ENCODE measurements around the gene MCF2L2.

Gene MCF2L2

DNA sequence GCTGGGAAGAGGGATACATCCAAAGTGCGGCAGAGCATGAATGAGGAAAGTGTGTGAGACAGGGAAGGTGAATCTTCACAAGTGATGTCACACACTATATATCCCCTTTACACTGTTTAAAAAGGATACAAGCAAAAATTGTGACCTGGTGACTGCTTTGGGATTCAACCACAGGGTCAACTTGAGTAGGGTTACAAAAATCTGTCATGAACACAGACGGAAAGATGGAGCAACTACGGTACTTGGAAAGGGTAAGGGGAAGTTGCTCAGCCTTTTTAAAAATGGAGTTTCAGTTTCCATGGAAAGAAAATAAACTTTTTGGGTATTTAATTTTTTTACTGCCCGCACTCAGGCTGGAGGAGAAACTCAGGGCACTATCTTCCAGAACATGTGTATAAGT, 115.1 kb downstream of the MCF2L2 start:
- Mint-ChIP-seq H3K27ac (no peak overlapping the region), H3K4me3 (no peak overlapping the region), H3K27me3 (no peaks in the 10 kb centered on the region), H3K9me3 (no peaks in the 10 kb centered on the region), H3K4me1 (peaks cover 11% of the 10 kb centered on the region), H3K36me3 (no peaks in the 10 kb centered on the region)

DNA sequence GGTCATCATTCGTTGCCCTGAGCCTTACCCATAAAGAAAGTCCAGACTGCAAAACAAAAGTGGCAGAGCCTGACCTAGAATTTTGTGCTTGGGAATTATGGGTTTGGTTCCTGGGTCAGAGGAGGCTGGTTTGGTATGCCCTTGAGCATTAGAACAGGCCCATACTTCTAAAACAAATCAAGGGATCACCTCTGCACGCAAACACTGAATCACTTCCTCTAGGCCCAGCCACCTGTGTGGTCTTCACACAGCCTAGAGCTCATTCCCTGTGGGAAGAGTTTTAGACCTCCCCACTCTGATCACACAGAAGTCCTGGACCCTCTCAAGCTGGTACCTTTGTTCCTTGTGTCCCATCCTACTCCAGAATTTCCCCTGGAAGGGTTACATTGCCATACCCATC, 116.0 kb downstream of the MCF2L2 start:
- Mint-ChIP-seq H3K9me3 (no peaks in the 10 kb centered on the region), H3K4me1 (peaks cover 15% of the 10 kb centered on the region), H3K27ac (no peak overlapping the region), H3K27me3 (no peaks in the 10 kb centered on the region), H3K4me3 (no peak overlapping the region), H3K36me3 (no peaks in the 10 kb centered on the region)

DNA sequence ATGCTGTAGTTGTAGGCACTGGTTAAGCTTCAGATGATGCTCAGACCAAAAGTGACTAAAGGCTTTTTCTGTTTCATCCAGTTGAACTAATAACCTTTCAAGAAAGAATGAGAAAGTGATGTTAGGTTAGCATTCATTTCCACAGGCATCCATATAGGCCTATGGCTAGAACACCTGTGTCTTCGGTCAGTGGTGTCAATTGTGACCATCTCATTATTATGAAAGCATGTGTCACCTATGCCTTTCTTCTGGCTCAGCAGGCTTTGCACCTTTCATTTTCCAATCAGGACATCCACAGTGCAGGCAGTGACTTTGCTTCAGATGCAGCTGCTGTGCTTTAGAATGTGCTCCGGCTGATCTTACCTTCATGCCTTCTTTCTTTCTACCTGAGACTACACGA, 117.5 kb downstream of the MCF2L2 start:
- H3K36me3 Mint-ChIP-seq = no peaks in the 10 kb centered on the region
- H3K9me3 Mint-ChIP-seq = no peaks in the 10 kb centered on the region
- no peak overlapping the region for H3K27ac Mint-ChIP-seq
- H3K4me1 Mint-ChIP-seq = peaks cover 28% of the 10 kb centered on the region
- H3K27me3 Mint-ChIP-seq = no peaks in the 10 kb centered on the region
- no peak overlapping the region for H3K4me3 Mint-ChIP-seq

DNA sequence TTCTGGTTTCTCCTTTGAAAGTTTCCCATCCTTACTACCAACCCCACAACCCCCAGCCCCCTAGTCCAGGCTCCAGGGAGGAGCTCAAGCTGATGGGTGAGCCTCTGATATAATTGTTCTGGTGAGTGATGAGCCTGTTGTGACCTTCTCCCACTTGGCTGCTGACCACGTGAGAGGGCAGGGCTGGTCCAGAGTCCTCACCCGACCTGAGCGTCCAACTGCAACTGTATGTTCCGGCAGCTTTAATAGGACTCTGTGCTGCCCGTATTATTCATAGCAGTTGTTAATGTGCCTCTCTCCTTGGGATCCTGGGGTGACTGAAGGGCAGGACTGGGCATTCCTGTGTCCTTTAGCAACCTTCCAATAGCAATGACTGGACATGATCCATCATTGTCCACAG, 119.1 kb downstream of the MCF2L2 start:
- H3K4me1 Mint-ChIP-seq = peaks cover 27% of the 10 kb centered on the region
- H3K36me3 Mint-ChIP-seq = no peaks in the 10 kb centered on the region
- no peak overlapping the region for H3K4me3 Mint-ChIP-seq
- no peak overlapping the region for H3K27ac Mint-ChIP-seq
- no peaks in the 10 kb centered on the region for H3K9me3 Mint-ChIP-seq
- no peaks in the 10 kb centered on the region for H3K27me3 Mint-ChIP-seq

DNA sequence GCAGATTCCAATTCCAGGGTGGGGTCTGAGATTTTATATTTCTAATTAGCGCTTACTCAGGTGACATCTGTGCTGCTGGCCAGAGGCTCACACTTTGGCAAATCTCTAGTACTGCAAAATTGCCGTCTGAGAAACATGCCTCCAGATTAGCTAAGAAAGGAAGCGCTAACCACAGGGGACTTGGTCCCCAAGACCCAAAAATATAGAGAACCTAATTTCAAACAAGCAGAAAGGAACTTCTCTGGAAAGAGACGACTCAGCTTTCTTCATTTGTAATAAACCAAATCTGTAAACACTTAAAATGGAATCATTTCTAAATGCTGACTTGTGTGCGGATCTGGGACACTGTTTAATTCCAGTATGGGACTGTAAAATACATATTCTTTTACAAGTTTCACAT, 119.7 kb downstream of the MCF2L2 start:
- Mint-ChIP-seq H3K27me3 (no peaks in the 10 kb centered on the region), H3K9me3 (no peaks in the 10 kb centered on the region), H3K36me3 (no peaks in the 10 kb centered on the region), H3K4me1 (peaks cover 22% of the 10 kb centered on the region), H3K27ac (no peak overlapping the region), H3K4me3 (no peak overlapping the region)

DNA sequence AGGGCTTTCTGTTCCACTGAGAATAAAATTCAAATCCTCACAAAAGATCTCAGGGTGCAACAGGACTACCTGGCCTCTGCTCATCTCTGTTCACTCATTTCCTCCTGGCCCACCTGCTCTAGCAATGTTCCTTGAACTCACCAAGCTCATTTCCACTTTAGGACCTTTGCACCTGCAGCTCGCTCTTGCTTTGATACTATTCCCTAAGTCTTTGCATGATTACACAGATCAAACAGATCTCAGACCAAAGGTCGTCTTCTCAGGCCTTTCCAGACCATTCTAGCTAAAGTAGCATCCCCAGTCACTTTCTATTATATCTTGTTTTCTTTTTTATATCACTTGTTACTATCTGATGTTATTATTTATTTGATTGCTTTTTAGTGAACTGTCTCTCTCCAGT, 120.7 kb downstream of the MCF2L2 start:
- Mint-ChIP-seq H3K9me3 (no peaks in the 10 kb centered on the region), H3K4me1 (peaks cover 22% of the 10 kb centered on the region), H3K27ac (no peak overlapping the region), H3K4me3 (no peak overlapping the region), H3K27me3 (no peaks in the 10 kb centered on the region), H3K36me3 (no peaks in the 10 kb centered on the region)

DNA sequence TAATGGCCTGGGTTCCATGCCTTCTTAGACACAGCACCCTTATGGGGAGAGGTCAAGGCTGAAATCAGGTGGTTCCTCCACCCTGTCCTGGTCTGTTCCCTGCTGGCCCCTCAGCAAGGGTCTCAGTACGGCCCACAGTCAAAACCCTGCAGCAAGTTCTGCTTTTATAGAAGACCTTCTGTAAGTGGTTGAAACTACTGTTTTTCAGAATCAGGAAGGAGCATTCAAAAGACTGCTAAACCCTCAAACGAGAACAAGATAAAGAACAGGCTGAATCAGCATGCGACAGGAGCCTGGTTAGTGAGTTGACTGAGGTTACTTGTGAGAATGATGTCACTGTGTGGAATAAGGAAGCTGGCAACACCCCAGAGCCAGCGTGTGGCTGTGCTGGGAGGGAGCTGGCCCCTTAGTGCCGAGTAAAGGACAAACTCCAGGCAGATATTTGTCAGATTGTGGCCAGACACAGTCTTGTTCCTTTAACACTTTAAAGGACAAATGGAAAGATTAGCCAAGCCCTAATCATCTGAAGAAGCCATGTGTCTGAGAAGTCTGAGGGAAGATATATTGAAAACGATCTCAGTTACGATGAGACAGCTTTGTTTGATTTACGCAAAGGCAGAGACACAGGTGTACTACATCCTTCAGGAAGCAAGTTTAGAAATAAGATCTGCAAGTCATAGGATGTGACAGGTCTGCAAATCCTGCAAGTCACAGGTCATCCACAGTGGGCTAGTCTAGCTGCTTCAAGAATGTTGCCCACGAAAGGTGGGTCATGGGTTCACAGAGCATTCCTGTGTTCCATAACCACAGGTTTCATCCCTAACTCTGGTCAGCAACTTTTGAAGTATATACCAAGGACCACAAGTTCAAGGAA, 121.4 kb downstream of the MCF2L2 start:
- no peaks in the 10 kb centered on the region for H3K9me3 Mint-ChIP-seq
- peak overlapping the region; percentile 43 for H3K27ac Mint-ChIP-seq
- no peaks in the 10 kb centered on the region for H3K36me3 Mint-ChIP-seq
- H3K4me3 Mint-ChIP-seq = peak overlapping the region; percentile 27
- H3K4me1 Mint-ChIP-seq = peaks cover 22% of the 10 kb centered on the region
- no peaks in the 10 kb centered on the region for H3K27me3 Mint-ChIP-seq

DNA sequence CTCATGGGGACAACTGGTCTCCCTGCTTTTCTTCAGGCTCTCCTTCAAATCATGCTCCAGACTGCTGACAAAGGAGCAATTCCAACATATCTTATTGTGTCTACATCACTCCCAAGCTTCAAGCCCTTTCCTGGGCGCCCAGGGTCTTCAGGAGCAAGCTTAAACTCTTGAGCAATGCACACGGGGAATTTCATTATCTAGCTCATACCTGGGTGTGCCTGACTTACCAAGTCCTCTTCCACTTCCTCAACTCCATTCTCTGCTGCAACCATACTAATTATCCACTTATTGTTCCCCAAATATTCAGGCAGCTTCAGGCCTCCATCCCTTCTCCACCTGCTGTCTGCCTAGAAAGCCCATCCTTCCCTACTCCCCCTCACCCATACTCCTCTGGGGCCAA, 124.7 kb downstream of the MCF2L2 start:
- Mint-ChIP-seq H3K4me3 (no peak overlapping the region), H3K27ac (peak overlapping the region; percentile 31), H3K4me1 (peaks cover 22% of the 10 kb centered on the region), H3K36me3 (no peaks in the 10 kb centered on the region), H3K9me3 (no peaks in the 10 kb centered on the region), H3K27me3 (no peaks in the 10 kb centered on the region)

DNA sequence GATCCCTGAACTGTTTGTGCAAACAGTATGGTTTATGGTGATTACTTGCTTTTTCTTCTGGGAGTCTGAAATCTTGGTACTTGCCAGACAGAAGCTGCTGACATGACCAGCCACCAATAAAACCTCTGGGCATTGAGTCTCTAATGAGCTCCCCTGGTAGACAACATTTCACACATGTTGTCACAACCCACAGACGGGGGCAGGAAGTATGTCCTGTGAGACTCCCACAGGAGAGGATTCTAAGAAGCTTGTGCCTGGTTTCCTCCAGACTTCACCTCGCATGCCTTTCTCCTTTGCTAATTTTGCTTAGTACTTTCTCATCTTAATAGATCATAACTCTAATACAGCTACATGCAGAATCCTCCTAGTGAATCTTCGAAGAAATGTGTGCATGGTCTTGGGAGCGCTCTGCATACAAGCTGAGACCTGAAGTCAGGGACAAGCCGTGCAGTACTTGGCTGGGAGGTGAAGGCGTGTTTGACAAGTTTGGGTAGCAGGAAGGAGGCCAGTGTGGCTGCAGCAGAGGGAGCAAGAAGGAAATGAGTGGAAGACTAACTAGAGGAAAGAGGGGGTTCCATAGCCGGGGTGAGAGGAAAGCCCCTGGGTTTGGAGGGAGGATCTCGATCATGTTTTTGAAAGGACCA, 126.4 kb downstream of the MCF2L2 start:
- H3K27me3 Mint-ChIP-seq = no peaks in the 10 kb centered on the region
- no peak overlapping the region for H3K27ac Mint-ChIP-seq
- no peak overlapping the region for H3K4me3 Mint-ChIP-seq
- no peaks in the 10 kb centered on the region for H3K36me3 Mint-ChIP-seq
- H3K9me3 Mint-ChIP-seq = no peaks in the 10 kb centered on the region
- peaks cover 10% of the 10 kb centered on the region for H3K4me1 Mint-ChIP-seq

DNA sequence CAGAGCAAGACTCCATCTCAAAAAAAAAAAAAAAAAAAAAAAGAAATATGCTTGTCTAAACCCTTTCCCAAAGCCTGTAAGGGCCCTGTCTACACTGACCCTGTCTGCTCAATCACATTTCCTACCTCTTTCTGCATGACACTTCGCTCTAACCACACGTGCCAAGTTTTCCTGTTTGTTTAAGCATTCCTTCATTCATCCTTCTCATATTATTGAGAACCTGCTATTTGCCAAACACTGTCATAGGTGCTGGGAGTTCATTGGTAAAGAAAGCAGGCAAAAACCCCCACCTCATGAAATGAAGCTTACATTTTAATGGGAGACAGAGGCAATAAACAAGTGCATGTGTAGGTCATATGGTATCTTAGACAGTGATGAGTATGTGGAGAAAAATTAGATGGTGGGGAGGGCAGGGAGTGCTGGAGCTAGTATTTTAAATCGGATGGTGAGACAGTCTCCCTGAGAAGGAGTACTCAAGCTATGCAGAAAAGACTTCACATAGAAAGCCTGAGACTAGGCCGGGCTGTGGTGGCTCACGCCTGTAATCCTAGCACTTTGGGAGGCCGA, 127.3 kb downstream of the MCF2L2 start:
- no peaks in the 10 kb centered on the region for H3K27me3 Mint-ChIP-seq
- H3K36me3 Mint-ChIP-seq = no peaks in the 10 kb centered on the region
- H3K27ac Mint-ChIP-seq = no peak overlapping the region
- H3K4me1 Mint-ChIP-seq = peaks cover under 1% of the 10 kb centered on the region
- no peaks in the 10 kb centered on the region for H3K9me3 Mint-ChIP-seq
- no peak overlapping the region for H3K4me3 Mint-ChIP-seq

DNA sequence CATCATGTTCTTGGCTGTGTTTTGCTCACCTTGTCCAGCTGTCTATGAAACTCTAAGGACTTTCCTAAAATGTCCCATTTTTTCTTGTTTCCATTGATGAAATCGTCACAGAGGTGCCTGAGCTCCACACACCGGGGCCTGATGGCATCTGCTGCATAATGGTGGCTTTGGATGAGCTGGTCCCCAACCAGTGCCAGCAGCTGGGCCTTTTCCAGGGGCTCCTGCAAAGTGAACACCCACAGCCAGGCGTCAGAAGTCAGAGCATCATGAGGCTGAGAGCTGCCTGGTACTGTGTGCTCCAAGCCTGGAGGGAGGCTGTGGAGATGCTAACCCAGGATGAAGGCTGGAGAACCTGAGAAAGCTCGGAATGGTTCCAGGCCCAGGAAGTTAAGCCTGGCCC, 128.4 kb downstream of the MCF2L2 start:
- Mint-ChIP-seq H3K4me1 (no peaks in the 10 kb centered on the region), H3K4me3 (no peak overlapping the region), H3K9me3 (no peaks in the 10 kb centered on the region), H3K36me3 (no peaks in the 10 kb centered on the region), H3K27me3 (no peaks in the 10 kb centered on the region), H3K27ac (no peak overlapping the region)

DNA sequence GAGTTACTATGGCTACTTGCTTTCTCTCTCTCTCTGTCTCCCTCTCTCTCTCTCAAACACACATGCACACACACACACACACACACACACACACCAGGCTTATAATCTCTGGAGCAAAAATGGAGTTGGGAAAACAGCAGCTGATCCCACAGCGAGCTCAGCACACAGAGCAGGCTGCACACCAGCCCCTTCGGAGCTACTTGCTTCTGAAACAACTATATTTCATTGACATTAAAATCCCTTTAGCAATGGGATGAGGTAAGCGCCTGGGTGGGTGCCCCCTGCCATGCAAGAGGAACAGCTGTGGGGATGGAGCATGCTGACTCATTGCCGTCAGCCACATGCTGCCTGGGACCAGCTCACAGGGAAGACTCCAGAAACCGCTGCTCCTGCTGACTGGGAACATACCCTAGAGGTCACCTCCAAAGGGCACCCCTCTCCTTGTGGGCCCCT, 129.7 kb downstream of the MCF2L2 start:
- no peak overlapping the region for H3K4me3 Mint-ChIP-seq
- no peaks in the 10 kb centered on the region for H3K9me3 Mint-ChIP-seq
- H3K27ac Mint-ChIP-seq = no peak overlapping the region
- H3K27me3 Mint-ChIP-seq = no peaks in the 10 kb centered on the region
- H3K4me1 Mint-ChIP-seq = no peaks in the 10 kb centered on the region
- no peaks in the 10 kb centered on the region for H3K36me3 Mint-ChIP-seq

DNA sequence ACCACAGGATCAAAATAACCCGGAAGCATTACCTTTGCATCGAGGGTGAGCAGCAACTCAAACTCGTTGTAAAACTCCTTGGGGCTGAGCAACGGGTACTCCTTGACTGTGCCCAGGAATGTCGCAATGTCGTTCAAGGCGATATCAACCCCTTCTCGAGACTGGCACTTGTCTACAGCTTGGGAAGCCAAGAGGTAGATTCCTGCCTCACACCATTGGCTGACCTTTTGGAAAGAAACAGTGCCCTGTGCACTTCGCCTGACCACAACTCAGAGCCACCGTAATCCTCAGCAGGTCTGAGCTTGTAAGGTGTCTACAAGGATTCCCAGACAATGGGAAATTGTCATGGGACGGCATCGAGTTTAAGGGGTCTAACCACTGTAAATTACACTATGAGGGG, 131.5 kb downstream of the MCF2L2 start:
- H3K36me3 Mint-ChIP-seq = no peaks in the 10 kb centered on the region
- H3K9me3 Mint-ChIP-seq = no peaks in the 10 kb centered on the region
- no peaks in the 10 kb centered on the region for H3K4me1 Mint-ChIP-seq
- no peaks in the 10 kb centered on the region for H3K27me3 Mint-ChIP-seq
- H3K27ac Mint-ChIP-seq = no peak overlapping the region
- no peak overlapping the region for H3K4me3 Mint-ChIP-seq

DNA sequence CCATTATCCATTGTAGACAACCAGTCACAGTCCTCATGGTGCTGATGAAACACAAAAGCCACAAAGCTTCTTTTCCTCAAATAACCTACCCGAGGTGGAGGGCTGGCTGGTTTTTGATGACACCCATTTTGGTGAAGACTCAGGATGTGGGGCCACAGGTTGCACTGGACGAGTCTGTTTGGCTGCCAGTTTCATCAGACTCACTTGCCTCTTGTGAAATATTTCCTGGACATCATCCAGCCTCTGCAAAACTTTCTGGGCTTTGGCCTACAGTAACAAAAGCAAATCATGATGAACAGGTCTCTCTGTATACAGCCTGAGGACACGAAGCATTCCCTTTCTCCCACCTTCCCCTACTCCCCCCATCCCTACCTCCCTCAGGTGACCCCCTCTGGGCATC, 133.2 kb downstream of the MCF2L2 start:
- no peaks in the 10 kb centered on the region for H3K4me1 Mint-ChIP-seq

DNA sequence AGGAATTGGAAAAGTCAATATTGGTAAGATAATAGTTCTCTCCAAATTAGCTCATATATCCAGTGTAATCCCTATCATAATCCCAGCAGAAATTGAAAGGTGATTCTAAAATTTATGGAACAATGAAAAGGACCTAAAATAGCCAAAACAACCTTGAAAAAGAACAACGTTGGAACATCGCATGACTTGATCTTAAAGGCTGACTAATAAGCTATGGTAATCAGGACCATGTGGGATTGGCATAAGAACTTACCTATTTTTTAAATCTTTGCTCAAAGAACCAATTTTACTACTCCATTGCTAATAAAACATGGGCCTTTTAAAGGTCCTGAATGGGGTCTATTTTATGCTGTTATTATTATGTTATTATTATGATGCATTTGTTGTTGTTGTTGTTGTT, 134.5 kb downstream of the MCF2L2 start:
- Mint-ChIP-seq H3K4me3 (no peak overlapping the region), H3K27ac (no peak overlapping the region), H3K9me3 (no peaks in the 10 kb centered on the region), H3K36me3 (no peaks in the 10 kb centered on the region), H3K27me3 (no peaks in the 10 kb centered on the region), H3K4me1 (no peaks in the 10 kb centered on the region)

More for the DNA sequence above, 133.2 kb downstream of the MCF2L2 start:
- H3K36me3 Mint-ChIP-seq = no peaks in the 10 kb centered on the region
- H3K27ac Mint-ChIP-seq = no peak overlapping the region
- H3K27me3 Mint-ChIP-seq = no peaks in the 10 kb centered on the region
- H3K9me3 Mint-ChIP-seq = no peaks in the 10 kb centered on the region
- no peak overlapping the region for H3K4me3 Mint-ChIP-seq

DNA sequence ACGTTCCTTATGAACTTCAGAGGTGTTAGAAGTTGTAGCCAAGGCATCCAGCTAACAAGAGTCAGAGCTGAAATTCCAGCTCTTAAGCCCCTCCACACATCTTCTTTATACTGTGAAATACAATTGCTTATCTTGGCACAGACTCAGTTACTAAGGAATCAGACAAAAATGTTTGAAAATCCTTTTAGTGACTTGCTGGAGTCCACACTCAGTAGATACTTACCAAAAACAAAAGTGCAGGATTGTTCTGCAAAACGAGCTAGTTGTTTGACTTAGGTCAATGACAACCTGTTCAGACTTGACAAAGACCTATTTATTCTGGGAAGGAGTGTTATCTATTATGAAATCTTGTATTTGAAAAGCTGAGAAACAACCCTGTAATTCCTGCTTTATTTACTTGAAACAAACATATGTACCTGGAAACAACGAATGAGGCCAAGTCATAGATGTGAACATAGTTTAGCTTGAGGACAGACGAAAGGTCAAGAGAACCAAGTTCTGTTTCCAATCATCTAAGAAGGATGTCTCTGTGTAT, 136.9 kb downstream of the MCF2L2 start:
- H3K9me3 Mint-ChIP-seq = peaks cover 7% of the 10 kb centered on the region
- H3K27me3 Mint-ChIP-seq = no peaks in the 10 kb centered on the region
- H3K4me3 Mint-ChIP-seq = no peak overlapping the region
- peaks cover 12% of the 10 kb centered on the region for H3K4me1 Mint-ChIP-seq
- H3K27ac Mint-ChIP-seq = no peak overlapping the region
- no peaks in the 10 kb centered on the region for H3K36me3 Mint-ChIP-seq

Measured in activated naive CD4-positive, alpha-beta T cell treated with anti-CD3 and anti-CD28 coated beads, Interleukin-2, amount 50 U/mL, for 24 hours (primary cell).